Right ventricle myocardium inferior (tissue), 1 donor: ENCODE results near the gene XPC. TPM values are rescaled to one million over a fixed set of nuclear protein-coding genes. Genes with fewer than 3 reads are reported as not detected.

ENCODE experiments used
- ATAC-seq: fragments of 200-7000 bp; cut with Tn5 transposase; one replicate; pipeline ENCODE4 v1.9.1; 2020; ENCODE audit warnings: mild to moderate bottlenecking, moderate library complexity
- DNase-seq: peaks from one replicate; pipeline ENCODE4 v3.0.0; 2021; ENCODE audit errors: missing footprints
- intact Hi-C: fragments of 100-400 bp; cut with DNase I; formaldehyde crosslinking; loops from one replicate; pipeline ENCODE4 v1.11.0; 2022
- total RNA-seq: library from RNA; stranded (reverse); fragmentation: NEBNext Ultra II Directional; extraction: Animal tissue kit (Norgen Biotek cat#: 25700); gene quantifications from one replicate; pipeline ENCODE4 v1.2.1, GENCODE V29; 2021
- donor health status: DM: no; HTN: yes; CAD: no; lungs with severe emphysema.

The XPC gene
- total RNA-seq, 1 donor from 2014 or later: 7.7 TPM

DNA sequence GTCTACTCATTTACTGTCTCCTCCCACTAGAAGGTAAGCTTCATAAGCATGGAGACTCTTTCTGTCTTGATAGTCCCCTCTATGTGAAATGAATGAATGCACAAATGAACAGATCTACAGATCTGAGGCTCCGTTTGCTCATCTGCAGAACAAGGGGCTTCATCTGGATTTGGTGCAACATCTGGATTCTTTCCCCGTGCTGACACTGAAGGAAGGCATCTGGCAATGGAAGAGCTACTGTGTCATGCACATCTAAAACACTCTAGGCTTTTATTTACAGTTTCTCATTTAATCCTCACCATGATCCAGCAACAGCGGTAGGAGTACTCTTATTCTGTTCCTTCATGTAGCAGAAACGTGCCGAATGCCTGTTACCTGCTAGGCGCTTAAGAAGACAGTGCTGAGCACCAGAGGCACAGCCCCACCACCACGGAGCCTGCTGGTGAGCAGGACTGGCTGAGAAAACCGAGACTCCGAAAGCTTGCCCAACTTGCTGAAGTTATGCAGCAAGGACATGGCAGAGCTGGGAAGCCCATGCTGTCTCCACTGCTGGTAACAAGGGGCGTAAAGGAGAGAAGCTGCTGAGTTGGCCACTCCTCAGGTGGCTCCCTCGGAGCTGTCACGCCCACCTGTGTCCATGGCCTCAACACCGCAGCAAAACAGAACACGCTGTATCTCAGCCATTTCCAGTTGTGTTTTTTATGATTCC lies 31.3 kb upstream of the XPC start:
- ATAC-seq: no peak
- no peak for DNase-seq
- intact Hi-C loops: no loop called here

DNA sequence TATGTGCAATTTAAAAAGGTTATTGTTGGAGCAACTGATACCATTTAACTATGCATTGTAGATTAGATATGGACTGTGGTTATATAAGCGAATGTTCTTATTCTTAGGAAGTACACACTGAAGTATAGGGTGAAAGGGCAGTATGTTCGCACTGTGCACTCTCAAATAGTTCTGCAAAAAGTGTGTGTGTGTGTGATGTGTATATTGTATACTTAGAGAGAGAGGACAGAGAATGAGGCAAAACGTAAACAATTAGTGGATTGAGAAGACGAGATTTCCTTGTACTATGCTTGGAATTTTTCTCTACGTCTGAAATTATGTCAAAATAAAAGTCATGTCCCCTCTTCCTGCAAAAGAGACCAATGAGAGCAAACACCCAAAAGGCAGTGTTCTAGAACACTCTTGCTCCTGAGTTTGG lies 30.6 kb upstream of the XPC start:
- intact Hi-C loops: no loop called here
- DNase-seq: no peak
- ATAC-seq: no peak

DNA sequence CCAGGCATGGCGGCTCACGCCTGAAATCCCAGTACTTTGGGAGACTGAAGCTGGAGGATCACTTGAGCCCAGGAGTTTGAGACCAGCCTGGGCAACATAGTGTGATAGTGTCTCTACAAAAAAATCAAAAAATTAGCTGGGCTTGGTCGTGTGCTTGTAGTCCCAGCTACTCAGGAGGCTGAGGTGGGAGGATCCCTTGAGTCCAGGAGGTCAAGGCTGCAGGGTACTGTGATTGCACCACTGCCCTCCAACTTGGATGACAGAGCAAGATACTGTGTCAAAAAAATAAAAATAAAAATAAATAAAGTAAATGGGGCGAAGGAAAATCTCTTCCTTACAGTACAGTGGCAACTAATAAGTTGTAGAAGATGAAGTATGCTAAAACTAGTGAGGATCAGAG lies 29.8 kb upstream of the XPC start:
- ATAC-seq: no peak
- intact Hi-C loops: no loop called here
- DNase-seq: no peak

GRCh38 chr3:14206548-14207177 lies 28.3 kb upstream of the XPC start:
- ATAC-seq: no peak
- DNase-seq: no peak
- intact Hi-C loops: no loop called here

- DNase-seq: no peak
- intact Hi-C loops: loop anchor here (2.0 to 5.0 kb wide), 2 partner anchors 56 to 343 kb away; no protein-coding TSS in a partner anchor
- peak; percentile 90 for ATAC-seq
Observed at GRCh38 chr3:14204515-14205284, 26.3 kb upstream of the XPC start.

DNA sequence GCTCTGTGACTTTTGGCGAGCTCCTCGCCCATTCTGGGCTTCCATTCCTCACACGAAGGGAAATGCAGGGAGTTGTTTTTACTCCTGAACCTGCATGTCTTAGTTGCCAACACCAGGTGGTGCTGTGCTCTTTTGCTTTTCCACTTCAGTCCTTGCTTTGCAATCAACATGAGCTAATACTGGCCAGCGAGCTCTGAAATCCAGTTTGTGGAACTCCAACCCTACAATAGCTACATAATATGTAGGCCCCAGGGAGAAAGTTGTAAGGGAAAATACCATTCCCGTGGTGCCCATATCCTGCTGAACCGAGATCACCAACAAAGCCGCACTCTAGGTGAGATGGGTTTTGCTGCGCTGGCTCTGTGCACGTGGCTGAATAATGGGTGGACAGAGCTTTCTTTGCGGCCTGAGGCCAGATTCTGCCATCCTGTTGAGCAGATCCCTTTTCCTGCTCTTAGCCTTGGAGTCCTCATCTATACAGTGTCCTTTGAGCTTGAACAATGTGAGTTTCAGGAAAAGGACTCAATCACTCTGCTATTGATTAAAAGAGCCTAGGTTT lies 25.2 kb upstream of the XPC start:
- DNase-seq (no peak), ATAC-seq (peak; percentile 72)
- intact Hi-C loops: loop anchor here (1.0 to 5.0 kb wide), 3 partner anchors 57 to 344 kb away; no protein-coding TSS in a partner anchor

DNA sequence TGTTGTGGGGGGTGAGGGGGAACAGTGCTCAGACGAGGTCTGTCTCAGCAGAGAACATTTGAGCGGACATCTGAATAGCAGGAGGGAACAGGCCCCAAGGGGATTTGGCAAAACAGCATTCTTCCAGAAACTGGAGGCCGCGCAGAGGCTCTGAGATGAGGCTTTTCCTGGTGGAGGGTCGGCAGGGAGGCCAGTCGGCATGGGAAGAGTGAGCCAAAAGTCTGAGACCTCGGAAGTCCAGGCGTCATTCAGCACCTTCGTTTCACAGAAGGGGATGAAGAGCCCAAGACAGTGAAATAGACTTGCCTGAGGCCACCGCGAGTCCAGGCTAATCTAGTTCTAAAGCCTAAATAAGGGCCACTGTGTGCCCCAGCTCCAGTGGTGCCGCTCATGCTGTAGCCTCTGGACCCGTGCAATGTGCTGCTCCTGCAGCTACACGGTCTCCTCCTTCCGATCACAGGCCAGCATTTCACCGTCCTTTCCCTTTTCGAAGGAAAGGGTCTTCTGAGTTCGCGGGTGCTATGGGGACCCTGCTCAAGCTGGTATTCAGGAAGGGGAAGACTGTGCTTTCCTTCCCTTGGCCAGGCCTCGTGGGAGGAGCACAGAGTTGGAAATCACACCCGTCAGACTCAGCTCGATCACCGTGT lies 24.6 kb upstream of the XPC start:
- intact Hi-C loops: loop anchor here (1.0 to 5.0 kb wide), 2 partner anchors 265 to 344 kb away; no protein-coding TSS in a partner anchor
- ATAC-seq: no peak
- DNase-seq: no peak

DNA sequence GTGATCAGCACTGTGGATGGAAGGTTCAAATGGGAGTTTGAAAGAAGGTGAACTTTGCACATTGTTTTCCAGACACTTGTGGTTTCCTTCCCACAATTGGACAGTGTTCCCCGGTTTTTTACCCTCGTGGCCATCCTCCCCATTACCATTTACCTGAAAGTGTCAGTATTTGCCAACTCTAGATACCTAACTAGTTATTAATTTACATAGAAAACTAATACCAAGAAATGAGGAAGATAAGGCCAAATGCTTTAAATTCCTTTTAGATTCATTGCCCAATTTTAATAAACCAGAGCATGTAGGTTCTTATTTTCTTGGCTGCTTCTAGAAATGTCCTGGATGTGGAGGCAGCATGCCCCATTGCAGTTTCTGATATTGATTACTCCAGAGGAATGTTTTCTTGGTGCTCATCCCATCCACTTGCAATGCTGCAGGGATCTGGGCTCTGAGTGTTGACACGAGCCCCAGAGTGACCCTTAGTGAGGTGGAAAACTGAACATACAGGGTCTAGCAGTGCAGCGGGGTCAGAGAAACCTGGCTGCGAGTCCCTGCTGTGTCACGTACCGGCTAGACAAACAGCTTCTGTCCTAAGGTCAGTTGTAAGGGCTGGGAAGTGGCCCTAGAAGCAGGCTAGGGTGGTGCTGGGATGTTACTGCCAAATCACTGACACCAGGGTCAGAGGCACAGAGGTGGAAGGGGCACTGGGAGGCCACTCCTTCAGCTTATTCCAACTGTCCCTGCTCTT lies 23.7 kb upstream of the XPC start:
- DNase-seq (no peak), ATAC-seq (no peak)
- intact Hi-C loops: loop anchor here (5.0 kb wide), 1 partner anchor 345 kb away; no protein-coding TSS in a partner anchor

GRCh38 chr3:14200841-14201240 lies 22.4 kb upstream of the XPC start:
- ATAC-seq (no peak), DNase-seq (no peak)
- intact Hi-C loops: loop anchor here (5.0 kb wide), 1 partner anchor 346 kb away; no protein-coding TSS in a partner anchor

DNA sequence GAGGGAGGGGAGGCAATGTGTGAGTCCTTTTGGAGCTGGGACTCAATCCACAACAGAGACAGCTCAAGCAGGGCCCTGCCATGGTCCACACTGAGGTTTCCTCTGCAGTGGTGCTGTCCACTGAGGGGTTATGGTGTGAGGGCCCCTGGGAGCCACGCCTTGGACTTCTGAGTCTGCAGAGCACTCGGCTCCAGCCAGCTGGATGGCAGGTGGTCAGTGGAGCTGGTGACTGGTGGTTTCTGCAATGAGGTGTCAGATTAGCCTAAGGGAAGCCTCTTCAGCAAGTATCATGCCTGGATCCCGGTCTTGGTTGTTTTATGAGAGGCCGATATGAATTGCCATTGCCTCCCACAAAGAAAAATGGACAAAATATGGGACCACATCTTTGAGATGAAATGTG lies 21.9 kb upstream of the XPC start:
- no peak for ATAC-seq
- DNase-seq: no peak
- intact Hi-C loops: loop anchor here (5.0 kb wide), 1 partner anchor 347 kb away; no protein-coding TSS in a partner anchor

DNA sequence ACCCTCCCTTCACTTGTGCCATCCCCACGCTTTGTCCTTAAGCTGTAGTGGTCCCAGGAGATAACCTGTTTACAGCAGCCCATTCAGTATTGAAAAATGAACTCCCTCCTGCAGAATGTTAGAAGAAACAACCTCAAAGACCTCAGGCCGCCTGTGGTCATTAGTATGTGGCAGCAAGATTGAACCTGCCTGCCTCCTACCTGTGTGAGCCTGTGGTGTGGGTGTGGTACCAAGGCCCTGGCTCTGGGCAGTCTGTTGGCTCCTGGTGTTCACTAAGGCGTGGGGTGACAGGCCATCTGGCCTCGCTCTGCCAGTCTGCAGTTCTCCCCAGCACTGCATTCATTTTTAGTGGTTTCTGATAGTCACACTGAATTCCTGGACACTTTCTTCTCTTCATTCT lies 21.2 kb upstream of the XPC start:
- ATAC-seq (no peak), DNase-seq (no peak)
- intact Hi-C loops: loop anchor here (5.0 kb wide), 1 partner anchor 348 kb away; no protein-coding TSS in a partner anchor

DNA sequence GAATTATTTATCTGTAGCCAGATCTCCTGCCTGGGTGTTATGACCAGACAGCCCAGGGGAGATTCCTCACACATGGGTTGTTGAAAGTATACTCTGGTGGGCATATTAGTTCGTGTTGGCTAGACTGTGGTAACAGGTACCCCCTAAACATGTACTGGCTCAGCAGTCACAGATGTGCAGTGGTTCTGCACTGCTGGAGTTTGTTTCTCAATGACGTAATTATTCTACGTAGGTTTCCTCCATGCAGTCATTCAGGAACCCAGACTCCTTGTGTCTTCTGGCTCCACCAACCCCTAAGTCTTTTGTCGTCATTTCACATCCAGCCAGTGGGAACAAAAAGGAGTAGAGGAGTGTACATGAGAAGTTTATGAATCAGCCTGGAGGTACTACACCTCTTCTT lies 16.5 kb upstream of the XPC start:
- intact Hi-C loops: no loop called here
- ATAC-seq (no peak), DNase-seq (no peak)

DNA sequence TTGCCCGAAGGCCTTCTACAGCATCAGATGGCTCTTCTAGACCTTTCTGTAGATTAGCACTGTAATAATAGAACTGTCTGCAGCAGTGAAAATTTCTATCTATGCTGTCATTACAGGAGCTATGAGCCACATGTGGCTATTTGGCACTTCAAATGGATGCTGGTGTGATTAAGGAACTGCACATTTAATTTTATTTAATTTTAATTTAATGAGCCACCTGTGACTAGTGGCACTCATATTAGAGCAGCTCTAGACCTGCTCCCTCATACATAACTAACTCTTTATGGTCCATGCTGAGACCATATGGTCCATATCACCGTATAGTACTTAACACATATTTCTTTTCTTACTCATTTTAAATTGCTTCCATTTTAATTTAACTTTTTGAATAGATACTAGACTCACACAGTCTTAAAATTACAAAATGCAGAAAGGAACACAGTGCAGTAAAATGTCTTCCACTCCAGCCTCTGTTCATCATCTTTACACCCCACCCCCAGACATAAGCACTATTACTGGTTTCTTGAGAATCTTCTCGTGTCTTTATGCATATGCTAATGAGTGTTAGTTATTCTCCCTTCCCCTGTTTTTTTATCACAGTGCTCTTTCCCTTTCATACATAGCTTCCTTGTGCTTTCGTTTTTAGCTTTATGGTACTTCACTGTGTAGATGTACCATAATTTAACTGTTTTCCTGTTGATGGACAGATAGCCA lies 9.8 kb upstream of the XPC start:
- DNase-seq (no peak), ATAC-seq (no peak)
- intact Hi-C loops: no loop called here

GRCh38 chr3:14186854-14187458 lies 8.6 kb upstream of the XPC start:
- intact Hi-C loops: no loop called here
- ATAC-seq (no peak), DNase-seq (no peak)

DNA sequence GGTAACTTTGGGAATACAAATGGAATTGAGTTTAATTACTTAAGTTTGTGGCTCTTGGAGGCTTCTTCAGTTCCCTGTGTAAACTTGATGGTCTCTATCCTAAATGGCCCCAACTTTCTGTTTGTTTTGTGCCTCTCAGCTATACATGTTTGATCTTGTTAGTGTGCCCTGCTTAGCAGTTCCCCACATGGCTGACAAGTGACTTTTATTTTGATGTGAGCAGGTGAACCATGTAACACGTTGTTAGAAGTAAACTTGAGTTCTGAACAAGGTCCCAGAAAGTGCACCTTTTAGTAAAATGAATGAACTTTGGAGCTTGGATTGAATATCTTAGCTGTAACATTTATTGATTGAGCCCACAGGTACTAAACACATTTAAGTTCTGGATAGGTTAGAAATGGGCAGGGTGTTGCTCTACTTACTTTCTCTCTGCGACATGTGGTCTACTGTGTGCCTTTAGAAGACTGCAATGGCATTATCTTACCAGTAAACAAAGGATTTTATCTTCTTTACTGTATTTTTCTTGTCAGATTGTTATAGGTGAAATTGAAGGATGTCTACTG lies 4.7 kb upstream of the XPC start:
- ATAC-seq: no peak
- DNase-seq: no peak
- intact Hi-C loops: no loop called here

DNA sequence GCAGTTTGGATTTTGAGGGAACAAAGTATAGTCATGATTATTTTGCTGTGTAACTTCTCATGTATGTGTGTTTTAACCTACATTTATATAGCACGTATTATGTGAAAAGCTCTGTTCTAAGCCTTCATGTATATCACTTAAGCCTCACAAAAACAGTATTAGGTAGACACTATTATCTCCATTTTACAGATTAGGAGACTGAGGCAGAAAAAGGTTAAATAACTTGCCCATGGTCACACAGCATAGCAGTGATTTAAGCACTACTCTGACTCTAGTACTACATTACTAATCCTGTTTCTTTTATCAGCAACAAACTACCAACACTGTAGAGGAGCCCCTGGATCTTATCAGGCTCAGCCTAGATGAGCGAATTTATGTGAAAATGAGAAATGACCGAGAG lies 2.9 kb upstream of the XPC start:
- DNase-seq: no peak
- ATAC-seq: no peak
- intact Hi-C loops: no loop called here

DNA sequence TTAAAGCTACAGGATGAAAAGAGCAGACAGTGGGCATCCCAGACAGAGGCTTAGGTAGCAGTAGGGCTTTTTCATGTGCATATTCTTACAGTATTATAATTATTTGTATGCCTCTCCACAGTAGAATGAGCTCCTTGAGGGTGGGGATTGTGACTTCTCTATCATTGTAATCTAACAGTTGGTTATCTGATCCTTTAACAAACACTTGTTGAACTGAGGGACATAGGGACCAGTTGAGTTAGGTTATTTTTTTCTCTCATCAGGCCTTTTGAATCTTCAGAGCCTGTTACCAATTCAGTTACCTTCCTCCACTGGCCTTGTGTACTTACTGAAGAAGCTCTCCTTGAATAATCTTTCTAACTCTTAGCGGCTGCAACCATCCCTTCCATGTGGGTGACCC lies 1.4 kb upstream of the XPC start:
- no peak for DNase-seq
- intact Hi-C loops: loop anchor here (10.0 kb wide), 1 partner anchor 285 kb away; no protein-coding TSS in a partner anchor
- no peak for ATAC-seq
